ENCODE results near the gene CSTPP1.

DNA sequence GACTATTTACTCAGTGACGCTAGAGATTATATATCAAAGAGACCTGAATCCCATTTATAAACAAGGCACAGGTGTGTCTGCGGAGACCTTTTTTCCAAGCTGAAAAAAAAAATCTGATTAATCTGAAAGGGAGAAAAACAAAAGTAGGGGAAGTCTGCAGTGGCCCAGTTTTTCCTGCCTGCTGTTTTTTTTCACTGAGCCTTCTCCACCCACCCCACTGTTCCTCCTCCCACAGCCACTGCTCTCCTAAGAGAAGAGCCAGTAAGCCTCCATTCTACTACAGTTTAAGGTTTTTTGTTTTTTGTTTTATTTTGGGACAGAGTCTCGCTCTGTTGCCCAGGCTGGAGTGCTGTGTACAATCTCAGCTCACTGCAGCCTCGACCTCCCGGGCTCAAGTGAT, 221.7 kb downstream of the CSTPP1 start:
- TF ChIP-seq, protein P1, sequence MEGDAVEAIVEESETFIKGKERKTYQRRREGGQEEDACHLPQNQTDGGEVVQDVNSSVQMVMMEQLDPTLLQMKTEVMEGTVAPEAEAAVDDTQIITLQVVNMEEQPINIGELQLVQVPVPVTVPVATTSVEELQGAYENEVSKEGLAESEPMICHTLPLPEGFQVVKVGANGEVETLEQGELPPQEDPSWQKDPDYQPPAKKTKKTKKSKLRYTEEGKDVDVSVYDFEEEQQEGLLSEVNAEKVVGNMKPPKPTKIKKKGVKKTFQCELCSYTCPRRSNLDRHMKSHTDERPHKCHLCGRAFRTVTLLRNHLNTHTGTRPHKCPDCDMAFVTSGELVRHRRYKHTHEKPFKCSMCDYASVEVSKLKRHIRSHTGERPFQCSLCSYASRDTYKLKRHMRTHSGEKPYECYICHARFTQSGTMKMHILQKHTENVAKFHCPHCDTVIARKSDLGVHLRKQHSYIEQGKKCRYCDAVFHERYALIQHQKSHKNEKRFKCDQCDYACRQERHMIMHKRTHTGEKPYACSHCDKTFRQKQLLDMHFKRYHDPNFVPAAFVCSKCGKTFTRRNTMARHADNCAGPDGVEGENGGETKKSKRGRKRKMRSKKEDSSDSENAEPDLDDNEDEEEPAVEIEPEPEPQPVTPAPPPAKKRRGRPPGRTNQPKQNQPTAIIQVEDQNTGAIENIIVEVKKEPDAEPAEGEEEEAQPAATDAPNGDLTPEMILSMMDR (optimal IDR thresholded peaks at IDR 0.05 in 1 of 3, IDR thresholded peaks at IDR 0.05 in 1 of 3, conservative IDR thresholded peaks at IDR 0.05 in 1 of 3; ENCODE audit: extremely low read depth in 1 of 3, insufficient read depth in 2 of 3, low read length in 3 of 3), result no peak
- TF ChIP-seq EZH2 (IDR thresholded peaks at IDR 0.05; ENCODE audit: low read length), result no peak
